Measurements from ENCODE around the gene FIZ1. TPM values are rescaled to one million over a fixed set of nuclear protein-coding genes. Genes with fewer than 3 reads are reported as not detected.
A peak's percentile ranks its signal among the peaks of the same experiment; 100 is the strongest.

FIZ1 gene
- total RNA-seq, 2 donors from 2014 or later = 14.8 to 16.4 TPM

GRCh38 chr19:55606817-55607216 lies 7.5 kb upstream of the FIZ1 start:
- no peak for DNase-seq (ENCODE audit: low spot score)
- no peaks in the 10 kb centered on the region for H3K9me3 ChIP-seq
- H3K27ac ChIP-seq = peak overlapping the region in 1 of 2 donors; percentile 85
- intact Hi-C loops (cut with DNase I) = loop anchor here (5.0 to 10.0 kb wide), 2 partner anchors 90 to 492 kb away; partner anchors contain the start of gene PPP1R12C
- H3K36me3 ChIP-seq = no peaks in the 10 kb centered on the region
- peaks cover 6% of the 10 kb centered on the region for H3K4me1 ChIP-seq (replicated peaks)
- peak overlapping the region in 1 of 2 donors; percentile 99 for H3K4me3 ChIP-seq
- 71% methylated on average over 9 of the region's 9 CpGs for WGBS
- no peaks in the 10 kb centered on the region for H3K27me3 ChIP-seq (replicated peaks; ENCODE audit: insufficient read depth)
- TF ChIP-seq POLR2A (IDR thresholded peaks at IDR 0.05) (no peak), CTCF (IDR thresholded peaks at IDR 0.05) (no peak), POLR2AphosphoS5 (IDR thresholded peaks at IDR 0.05) (no peak)

- Histone ChIP-seq H3K4me1 (replicated peaks) (peaks cover 6% of the 10 kb centered on the region), H3K36me3 (no peaks in the 10 kb centered on the region), H3K4me3 (peak overlapping the region; percentile 84 to 99), H3K27ac (peak overlapping the region; percentile 85 to 95), H3K27me3 (replicated peaks; ENCODE audit: insufficient read depth) (no peaks in the 10 kb centered on the region), H3K9me3 (no peaks in the 10 kb centered on the region)
- intact Hi-C loops (cut with DNase I) = loop anchor here (5.0 to 10.0 kb wide), 2 partner anchors 89 to 492 kb away; partner anchors contain the start of gene PPP1R12C
- no peak for DNase-seq (ENCODE audit: low spot score)
- no peak for TF ChIP-seq CTCF (IDR thresholded peaks at IDR 0.05)
- no peak for TF ChIP-seq POLR2AphosphoS5 (IDR thresholded peaks at IDR 0.05)
- TF ChIP-seq POLR2A (IDR thresholded peaks at IDR 0.05) = no peak
- 13% methylated on average over 12 of the region's 12 CpGs for WGBS
Measured at GRCh38 chr19:55606471-55606787, 7.1 kb upstream of the FIZ1 start.

GRCh38 chr19:55605637-55606470 lies 6.5 kb upstream of the FIZ1 start, which contains the start of gene ZNF865:
Gene ZNF865 (plus strand): TSS chr19:55605647. CDS start chr19:55613619, 7,972 bp downstream.
- TF ChIP-seq CTCF (IDR thresholded peaks at IDR 0.05) (peak in 3 of 4 experiments; percentile 49 to 74 (median 69)), POLR2AphosphoS5 (IDR thresholded peaks at IDR 0.05) (peak; percentile 53), POLR2A (IDR thresholded peaks at IDR 0.05) (no peak)
- H3K36me3 ChIP-seq = no peaks in the 10 kb centered on the region
- no peaks in the 10 kb centered on the region for H3K27me3 ChIP-seq (replicated peaks; ENCODE audit: insufficient read depth)
- no peaks in the 10 kb centered on the region for H3K9me3 ChIP-seq
- peak within 1 kb of the TSS; percentile 84 to 99 for H3K4me3 ChIP-seq
- peaks cover 9% of the 10 kb centered on the region for H3K4me1 ChIP-seq (replicated peaks)
- H3K27ac ChIP-seq = peak within 1 kb of the TSS; percentile 85 to 95
- DNase-seq (ENCODE audit: low spot score) = peak; percentile 69
- intact Hi-C loops (cut with DNase I) = loop anchor here (5.0 to 10.0 kb wide), 2 partner anchors 89 to 491 kb away; partner anchors contain the start of gene PPP1R12C
- WGBS = 1% methylated on average over 26 of the region's 44 CpGs

GRCh38 chr19:55605207-55605636 lies 5.9 kb upstream of the FIZ1 start:
- intact Hi-C loops (cut with DNase I) = loop anchor here (5.0 to 10.0 kb wide), 2 partner anchors 88 to 490 kb away; partner anchors contain the start of gene PPP1R12C
- peaks cover 10% of the 10 kb centered on the region for H3K4me1 ChIP-seq (replicated peaks)
- under 1% methylated on average over 39 of the region's 43 CpGs for WGBS

More at GRCh38 chr19:55605207-55605636, 5.9 kb upstream of the FIZ1 start:
- H3K27me3 ChIP-seq (replicated peaks; ENCODE audit: insufficient read depth) = no peaks in the 10 kb centered on the region
- DNase-seq (ENCODE audit: low spot score) = peak; percentile 97
- H3K9me3 ChIP-seq = no peaks in the 10 kb centered on the region
- peak overlapping the region; percentile 84 to 99 for H3K4me3 ChIP-seq
- H3K27ac ChIP-seq = peak overlapping the region; percentile 85 to 95
- no peaks in the 10 kb centered on the region for H3K36me3 ChIP-seq
- TF ChIP-seq POLR2AphosphoS5 (IDR thresholded peaks at IDR 0.05) = peak; percentile 86
- no peak for TF ChIP-seq CTCF (IDR thresholded peaks at IDR 0.05)
- TF ChIP-seq POLR2A (IDR thresholded peaks at IDR 0.05) = peak; percentile 29
